ENCODE measurements around the gene SENP1. TPM values are rescaled to one million over a fixed set of nuclear protein-coding genes. Genes with fewer than 3 reads are reported as not detected.

SENP1 gene
- total and polyA plus RNA-seq, 2 of the 4 experiments (the other 2 are of a cell fraction) = 7.2 to 25.3 TPM

DNA sequence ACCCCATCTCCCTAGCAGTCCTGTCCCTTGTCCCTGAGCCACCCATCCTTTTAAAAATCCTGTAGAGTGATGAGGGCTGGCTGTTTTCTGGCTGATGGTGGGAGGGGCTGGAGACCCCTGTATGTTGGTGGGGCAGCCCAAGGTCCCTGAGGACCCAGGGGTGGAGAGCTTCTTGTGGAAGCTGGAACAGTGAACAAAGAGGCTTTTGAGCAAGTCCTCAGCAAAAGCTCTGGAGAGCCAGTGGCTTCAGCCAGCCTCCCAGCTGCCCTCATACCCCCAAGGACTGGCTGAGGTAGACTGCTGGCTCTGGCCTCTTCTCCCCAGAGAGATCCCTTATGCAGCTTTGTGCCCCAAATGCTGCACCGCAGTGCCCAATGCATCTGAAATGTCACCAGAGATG, 72.4 kb downstream of the SENP1 start:
- Histone ChIP-seq H3K9ac (ENCODE audit: low read depth, low read length) (no peak overlapping the region), H3K79me1 (ENCODE audit: low read depth in 1 of 2, low read length in 2 of 2) (no peaks in the 10 kb centered on the region), H4K20me1 (ENCODE audit: insufficient read depth, low read length) (no peaks in the 10 kb centered on the region), H3K14ac (replicated peaks; ENCODE audit: low read depth, low read length) (no peak overlapping the region), H4K5ac (ENCODE audit: low read depth, low read length) (no peak overlapping the region), H3K27ac (ENCODE audit: insufficient read depth, low read length) (no peak overlapping the region), H3K27me3 (ENCODE audit: control insufficient read depth, insufficient read depth, low read length) (peaks cover 36% of the 10 kb centered on the region), H3K18ac (ENCODE audit: low read depth, low read length) (no peak overlapping the region), H2BK20ac (ENCODE audit: low read depth, low read length) (no peak overlapping the region), H3K4me1 (ENCODE audit: control insufficient read depth, insufficient read depth, low read length) (peaks cover 14% of the 10 kb centered on the region), H3K56ac (ENCODE audit: extremely low read depth, insufficient read depth, low read length) (no peak overlapping the region), H3K4ac (ENCODE audit: low read depth, low read length) (no peak overlapping the region), H3K4me2 (ENCODE audit: low read depth, low read length) (no peak overlapping the region), H2AK5ac (ENCODE audit: low read depth, low read length) (no peak overlapping the region), H4K8ac (ENCODE audit: low read depth in 2 of 2, low read length in 2 of 2) (no peak overlapping the region), H2AK9ac (replicated peaks; ENCODE audit: low read depth, low read length, poor library complexity) (no peak overlapping the region), H2BK120ac (ENCODE audit: low read depth, low read length) (no peak overlapping the region), H3K36me3 (ENCODE audit: control insufficient read depth, insufficient read depth, low read length) (no peaks in the 10 kb centered on the region), H2BK15ac (ENCODE audit: low read depth, low read length) (no peak overlapping the region), H3K4me3 (ENCODE audit: insufficient read depth, low read depth, low read length) (no peak overlapping the region), H4K91ac (ENCODE audit: insufficient read depth, low read depth, low read length) (no peak overlapping the region), H3K9me3 (ENCODE audit: control insufficient read depth, insufficient read depth, low read length) (no peaks in the 10 kb centered on the region), H3K23ac (ENCODE audit: low read depth, low read length) (no peak overlapping the region), H2AFZ (replicated peaks; ENCODE audit: low read length, poor library complexity) (no peak overlapping the region), H2BK5ac (ENCODE audit: low read depth, low read length, poor library complexity, severe bottlenecking) (no peak overlapping the region), H3K9me1 (ENCODE audit: insufficient read depth, low read length) (peaks cover 14% of the 10 kb centered on the region; the same call in 1 of the 2 replicates)
- no peak for ATAC-seq (ENCODE audit: low read depth)
- in situ Hi-C loops (cut with MboI; ENCODE audit: low sequenced_read_pairs) = no loop called here
- TF ChIP-seq RCOR1 (IDR thresholded peaks at IDR 0.05; ENCODE audit: insufficient replicate concordance, low read length) (no peak), RFX5 (IDR thresholded peaks at IDR 0.05; ENCODE audit: low read depth, low read length) (no peak), SMC3 (IDR thresholded peaks at IDR 0.05; ENCODE audit: low read depth, low read length) (no peak), MAFK (IDR thresholded peaks at IDR 0.05; ENCODE audit: low read depth, low read length) (no peak), USF2 (IDR thresholded peaks at IDR 0.05; ENCODE audit: low read depth, low read length) (no peak), MAZ (IDR thresholded peaks at IDR 0.05; ENCODE audit: borderline replicate concordance, low read depth, low read length) (no peak), RAD21 (IDR thresholded peaks at IDR 0.05; ENCODE audit: low read length) (no peak), NFE2L2 (IDR thresholded peaks at IDR 0.05; ENCODE audit: low read depth, low read length) (no peak), CHD1 (IDR thresholded peaks at IDR 0.05; ENCODE audit: low read depth, low read length) (no peak), POLR2A (IDR thresholded peaks at IDR 0.05; ENCODE audit: low read depth, low read length) (no peak), BHLHE40 (IDR thresholded peaks at IDR 0.05; ENCODE audit: low read depth, low read length) (no peak), FOS (IDR thresholded peaks at IDR 0.05; ENCODE audit: low read depth, low read length) (no peak), CEBPB (IDR thresholded peaks at IDR 0.05; ENCODE audit: low read depth, low read length) (no peak)
- TF ChIP-seq, protein P1, sequence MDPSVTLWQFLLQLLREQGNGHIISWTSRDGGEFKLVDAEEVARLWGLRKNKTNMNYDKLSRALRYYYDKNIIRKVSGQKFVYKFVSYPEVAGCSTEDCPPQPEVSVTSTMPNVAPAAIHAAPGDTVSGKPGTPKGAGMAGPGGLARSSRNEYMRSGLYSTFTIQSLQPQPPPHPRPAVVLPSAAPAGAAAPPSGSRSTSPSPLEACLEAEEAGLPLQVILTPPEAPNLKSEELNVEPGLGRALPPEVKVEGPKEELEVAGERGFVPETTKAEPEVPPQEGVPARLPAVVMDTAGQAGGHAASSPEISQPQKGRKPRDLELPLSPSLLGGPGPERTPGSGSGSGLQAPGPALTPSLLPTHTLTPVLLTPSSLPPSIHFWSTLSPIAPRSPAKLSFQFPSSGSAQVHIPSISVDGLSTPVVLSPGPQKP (IDR thresholded peaks at IDR 0.05; ENCODE audit: borderline replicate concordance, low read depth, low read length) = no peak
- TF ChIP-seq, protein P2, sequence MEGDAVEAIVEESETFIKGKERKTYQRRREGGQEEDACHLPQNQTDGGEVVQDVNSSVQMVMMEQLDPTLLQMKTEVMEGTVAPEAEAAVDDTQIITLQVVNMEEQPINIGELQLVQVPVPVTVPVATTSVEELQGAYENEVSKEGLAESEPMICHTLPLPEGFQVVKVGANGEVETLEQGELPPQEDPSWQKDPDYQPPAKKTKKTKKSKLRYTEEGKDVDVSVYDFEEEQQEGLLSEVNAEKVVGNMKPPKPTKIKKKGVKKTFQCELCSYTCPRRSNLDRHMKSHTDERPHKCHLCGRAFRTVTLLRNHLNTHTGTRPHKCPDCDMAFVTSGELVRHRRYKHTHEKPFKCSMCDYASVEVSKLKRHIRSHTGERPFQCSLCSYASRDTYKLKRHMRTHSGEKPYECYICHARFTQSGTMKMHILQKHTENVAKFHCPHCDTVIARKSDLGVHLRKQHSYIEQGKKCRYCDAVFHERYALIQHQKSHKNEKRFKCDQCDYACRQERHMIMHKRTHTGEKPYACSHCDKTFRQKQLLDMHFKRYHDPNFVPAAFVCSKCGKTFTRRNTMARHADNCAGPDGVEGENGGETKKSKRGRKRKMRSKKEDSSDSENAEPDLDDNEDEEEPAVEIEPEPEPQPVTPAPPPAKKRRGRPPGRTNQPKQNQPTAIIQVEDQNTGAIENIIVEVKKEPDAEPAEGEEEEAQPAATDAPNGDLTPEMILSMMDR (conservative IDR thresholded peaks at IDR 0.05; ENCODE audit: low read depth, low read length) = no peak
- CTCF ChIA-PET = no interaction called here
- DNase-seq = no peak
- BruUV-seq (replicated peaks) = no TSS peak
- dilution Hi-C loops (cut with HindIII; ENCODE audit: low sequenced_read_pairs, unreplicated experiment) = no loop called here
- intact Hi-C loops (cut with micrococcal nuclease) = no loop called here
- WGBS, 2 experiments (ENCODE audit: extremely low coverage in 2 of 2, insufficient read length in 1 of 2) = no CpG with 5 or more reads among the region's 1 CpG
- POLR2A ChIA-PET (ENCODE audit: unreplicated experiment) = no interaction called here

Measured in IMR-90 (cell line).